Central memory CD4-positive, alpha-beta T cell (primary cell): ENCODE results near the gene PRAMEF14.
"Not testable (repeated sequence)": the region's sequence is repeated elsewhere in the genome, so short reads cannot be mapped to it uniquely, and the experiment has no call there.

Source experiments
- DNase-seq: peaks from one replicate; pipeline ENCODE4 v3.0.0; 2022
- total RNA-seq, 3 experiments: gene quantifications; one replicate each; lab custom pipeline; 2026; lab: John Stamatoyannopoulos, UW

The PRAMEF14 gene, protein sequence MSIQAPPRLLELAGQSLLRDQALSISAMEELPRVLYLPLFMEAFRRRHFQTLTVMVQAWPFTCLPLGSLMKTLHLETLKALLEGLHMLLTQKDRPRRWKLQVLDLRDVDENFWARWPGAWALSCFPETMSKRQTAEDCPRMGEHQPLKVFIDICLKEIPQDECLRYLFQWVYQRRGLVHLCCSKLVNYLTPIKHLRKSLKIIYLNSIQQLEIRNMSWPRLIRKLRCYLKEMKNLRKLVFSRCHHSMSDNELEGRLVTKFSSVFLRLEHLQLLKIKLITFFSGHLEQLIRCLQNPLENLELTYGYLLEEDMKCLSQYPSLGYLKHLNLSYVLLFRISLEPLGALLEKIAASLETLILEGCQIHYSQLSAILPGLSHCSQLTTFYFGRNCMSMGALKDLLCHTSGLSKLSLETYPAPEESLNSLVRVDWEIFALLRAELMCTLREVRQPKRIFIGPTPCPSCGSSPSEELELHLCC
- 0 reads per million in 3 experiments for total RNA-seq

DNA sequence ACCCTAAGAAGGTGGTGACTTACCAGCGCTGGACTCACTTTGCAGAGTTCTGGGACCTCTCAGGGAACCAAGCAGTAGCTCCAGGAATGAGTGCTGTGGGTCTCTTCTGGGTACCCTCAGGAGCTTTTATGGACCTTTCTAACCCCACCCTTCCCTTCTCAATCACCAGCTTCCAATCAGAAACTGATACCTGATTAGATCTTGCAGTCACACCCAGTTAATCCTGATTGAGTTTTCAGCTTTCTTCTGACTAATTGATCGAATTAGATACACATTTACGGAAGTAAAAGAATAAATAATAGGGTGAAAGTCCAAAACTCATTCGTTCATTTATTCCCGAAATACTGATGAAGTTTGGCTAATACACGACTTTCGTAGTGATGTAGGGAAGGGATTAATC is at the start of gene PRAMEF14:
TSS of gene PRAMEF14 (minus strand) at position 101 of the 400 bp plus-strand sequence. CDS start 1,820 bp downstream, outside the sequence.
- not testable (repeated sequence) for DNase-seq

DNA sequence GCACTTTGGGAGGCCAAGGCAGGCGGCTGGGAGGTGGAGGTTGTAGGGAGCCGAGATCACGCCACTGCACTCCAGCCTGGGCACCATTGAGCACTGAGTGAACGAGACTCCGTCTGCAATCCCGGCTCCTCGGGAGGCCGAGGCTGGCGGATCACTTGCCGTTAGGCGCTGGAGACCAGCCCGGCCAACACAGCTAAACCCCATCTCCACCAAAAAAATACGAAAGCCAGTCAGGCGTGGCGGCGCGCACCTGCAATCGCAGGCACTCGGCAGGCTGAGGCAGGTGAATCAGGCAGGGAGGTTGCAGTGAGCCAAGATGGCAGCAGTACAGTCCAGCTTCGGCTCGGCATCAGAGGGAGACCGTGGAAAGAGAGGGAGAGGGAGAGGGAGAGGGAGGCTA is 48.4 kb upstream of the PRAMEF14 start:
- DNase-seq = not testable (repeated sequence)

DNA sequence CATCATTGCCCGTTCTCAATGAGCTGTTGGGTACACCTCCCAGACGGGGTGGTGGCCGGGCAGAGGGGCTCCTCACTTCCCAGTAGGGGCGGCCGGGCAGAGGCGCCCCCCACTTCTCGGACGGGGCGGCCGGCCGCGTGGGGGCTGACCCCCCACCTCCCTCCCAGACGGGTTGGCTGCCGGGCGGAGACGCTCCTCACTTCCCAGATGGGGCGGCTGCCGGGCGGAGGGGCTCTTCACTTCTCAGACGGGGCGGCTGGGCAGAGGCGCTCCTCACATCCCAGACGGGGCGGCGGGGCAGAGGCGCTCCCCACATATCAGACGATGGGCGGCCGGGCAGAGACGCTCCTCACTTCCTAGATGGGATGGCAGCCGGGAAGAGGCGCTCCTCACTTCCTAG is 47.8 kb upstream of the PRAMEF14 start:
- DNase-seq = not testable (repeated sequence)

DNA sequence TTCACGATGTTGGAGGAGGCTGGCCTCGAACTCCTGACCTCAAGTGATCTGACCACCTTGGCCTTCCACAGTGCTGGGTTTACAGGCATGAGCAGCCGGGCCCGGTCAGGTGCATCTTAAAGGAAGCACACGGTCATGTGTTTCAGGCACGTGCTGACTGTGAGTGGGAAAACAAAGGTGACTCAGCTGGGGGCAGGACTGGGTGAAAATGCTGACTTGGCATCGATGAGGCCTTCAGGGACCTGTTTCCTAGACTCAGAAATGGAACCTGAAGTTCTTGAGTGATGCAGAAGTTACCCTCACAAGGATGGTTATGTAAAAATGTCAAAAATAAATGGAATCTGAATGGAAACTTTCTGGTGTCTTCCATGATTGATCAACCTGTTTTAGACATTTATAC is 46.1 kb upstream of the PRAMEF14 start:
- not testable (repeated sequence) for DNase-seq

DNA sequence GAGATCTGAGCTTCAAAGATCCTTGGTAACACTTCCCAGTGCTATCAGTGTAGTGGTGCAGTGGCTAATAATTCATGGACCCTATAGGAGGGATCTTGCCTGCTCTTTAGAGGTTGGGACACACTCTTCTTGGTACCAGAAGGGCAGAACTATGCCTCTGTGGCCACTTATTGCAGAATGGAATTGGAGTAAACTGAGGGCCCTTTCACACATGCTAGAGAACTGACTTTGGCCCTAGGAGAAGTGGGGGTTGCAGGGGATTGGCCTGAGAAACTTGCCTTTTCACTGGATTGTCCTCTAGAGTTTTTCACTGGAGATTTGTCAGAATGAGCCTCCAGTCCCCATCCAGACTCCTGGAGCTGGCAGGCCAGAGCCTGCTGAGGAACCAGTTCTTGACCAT is 42.4 kb upstream of the PRAMEF14 start, which contains the start of gene PRAMEF17:
TSS of gene PRAMEF17 (plus strand) at position 301 of the 400 bp plus-strand sequence. CDS start at position 327, 26 bp downstream.
- not testable (repeated sequence) for DNase-seq

DNA sequence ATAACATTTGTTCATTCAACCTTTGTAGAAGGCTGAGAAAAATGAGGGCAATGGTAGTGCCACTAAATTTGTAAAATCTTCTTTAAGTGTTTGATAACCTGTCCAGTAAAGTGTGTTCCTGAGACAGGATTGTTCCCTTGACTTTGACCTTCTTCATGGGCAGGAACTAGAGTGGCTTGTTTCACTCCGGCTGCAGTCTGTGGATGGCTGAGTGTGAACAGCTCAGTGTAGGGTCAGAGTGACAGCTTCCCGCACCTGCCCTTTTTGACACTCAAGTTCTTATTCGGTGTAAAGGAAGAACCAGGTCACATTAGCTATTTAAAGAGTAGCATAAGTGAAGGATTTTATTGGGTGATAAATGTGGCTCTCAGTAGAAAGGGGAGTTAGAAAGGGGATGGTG is 33.4 kb upstream of the PRAMEF14 start:
- DNase-seq = not testable (repeated sequence)

DNA sequence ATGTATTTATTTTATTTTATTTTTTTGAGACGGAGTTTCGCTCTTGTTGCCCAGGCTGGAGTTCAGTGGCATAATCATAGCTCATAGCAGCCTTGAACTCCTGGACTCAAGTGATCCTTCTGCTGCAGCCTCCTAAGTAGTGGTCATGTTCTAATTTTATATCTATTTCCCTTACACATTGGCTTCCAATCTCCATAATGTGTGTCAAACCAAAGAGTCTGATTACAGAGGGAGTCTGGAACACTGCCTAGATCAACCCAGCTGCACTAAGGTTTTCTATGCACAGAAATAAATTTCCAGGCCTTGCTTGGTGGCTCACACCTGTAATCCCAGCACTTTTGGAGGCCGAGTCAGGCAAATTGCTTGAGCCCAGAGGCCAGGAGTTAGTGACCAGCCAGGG is 32.0 kb upstream of the PRAMEF14 start:
- DNase-seq = not testable (repeated sequence)

DNA sequence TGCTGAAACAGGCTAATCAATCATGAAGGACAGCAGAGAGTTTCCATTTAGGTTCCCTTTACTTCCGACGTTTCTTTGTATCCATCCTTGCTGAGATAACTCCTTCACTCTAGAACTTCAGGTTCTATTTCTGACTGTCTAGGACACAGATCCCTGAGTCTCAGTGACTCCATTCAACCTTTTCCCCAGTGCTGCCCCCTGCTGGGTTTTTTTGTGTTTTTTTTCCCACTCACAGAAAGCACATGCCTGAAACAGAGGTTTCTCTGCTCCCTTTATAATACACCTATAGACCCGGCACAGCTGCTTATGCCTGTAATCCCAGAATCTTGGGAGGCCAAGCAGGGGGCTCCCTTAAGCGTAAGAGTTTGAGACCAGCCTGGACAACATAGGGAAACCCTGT is 21.6 kb upstream of the PRAMEF14 start:
- not testable (repeated sequence) for DNase-seq

DNA sequence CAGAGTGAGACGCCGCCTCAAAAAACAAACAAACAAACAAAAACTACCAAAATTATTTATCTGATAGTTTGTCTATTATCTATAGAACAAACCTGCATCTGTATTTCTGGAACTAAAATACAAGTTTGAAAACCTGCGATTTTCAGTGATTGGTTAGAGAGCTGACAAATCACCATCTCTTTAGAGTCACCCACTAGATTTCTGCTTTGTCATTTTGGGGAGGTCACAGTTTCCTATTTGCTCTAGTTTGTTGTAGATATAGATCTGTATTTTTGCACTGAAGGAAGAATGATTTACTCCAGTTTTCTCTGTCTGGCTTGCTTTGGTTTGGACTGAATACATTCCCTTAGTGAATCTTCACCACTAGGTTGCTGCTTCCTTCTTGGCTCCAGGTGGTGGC is 19.6 kb upstream of the PRAMEF14 start:
- not testable (repeated sequence) for DNase-seq

DNA sequence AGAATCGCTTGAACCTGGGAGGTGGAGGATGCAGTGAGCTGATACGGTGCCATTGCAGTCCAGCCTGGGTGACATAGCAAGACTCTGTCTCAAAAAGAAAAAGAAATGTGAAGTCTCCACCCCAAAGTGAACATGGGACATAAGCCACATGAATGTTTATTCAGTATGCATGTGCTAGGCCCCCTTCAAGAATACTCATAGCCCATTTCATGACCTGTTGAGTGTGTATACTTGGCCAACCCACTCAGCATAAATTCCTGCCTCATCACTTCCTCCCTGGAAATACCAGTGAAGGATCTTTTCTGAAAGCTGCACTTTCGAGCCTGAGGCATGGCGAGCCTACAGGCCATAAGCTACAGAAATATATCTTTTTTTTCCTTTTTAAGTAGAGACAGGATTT is 18.0 kb upstream of the PRAMEF14 start:
- DNase-seq = not testable (repeated sequence)

DNA sequence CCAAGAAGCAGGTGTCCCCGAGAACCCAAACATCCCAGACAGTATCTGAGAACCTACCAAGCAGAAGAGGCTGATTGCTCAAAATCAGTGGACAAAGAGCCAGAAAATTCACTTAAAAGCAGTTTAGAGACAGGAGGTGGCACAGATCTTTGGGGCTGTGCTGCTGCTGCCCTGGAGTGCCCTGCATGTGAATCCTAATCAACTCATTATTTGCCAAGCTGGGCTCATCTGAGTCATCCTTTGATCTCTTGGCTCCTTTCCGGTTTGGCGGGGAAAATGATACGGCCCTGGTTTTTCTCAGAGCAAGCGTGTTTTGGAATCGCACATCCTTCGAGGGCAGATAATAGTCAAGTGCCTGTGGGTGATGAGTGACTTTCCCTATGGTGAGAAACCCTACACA is 15.4 kb upstream of the PRAMEF14 start:
- not testable (repeated sequence) for DNase-seq

DNA sequence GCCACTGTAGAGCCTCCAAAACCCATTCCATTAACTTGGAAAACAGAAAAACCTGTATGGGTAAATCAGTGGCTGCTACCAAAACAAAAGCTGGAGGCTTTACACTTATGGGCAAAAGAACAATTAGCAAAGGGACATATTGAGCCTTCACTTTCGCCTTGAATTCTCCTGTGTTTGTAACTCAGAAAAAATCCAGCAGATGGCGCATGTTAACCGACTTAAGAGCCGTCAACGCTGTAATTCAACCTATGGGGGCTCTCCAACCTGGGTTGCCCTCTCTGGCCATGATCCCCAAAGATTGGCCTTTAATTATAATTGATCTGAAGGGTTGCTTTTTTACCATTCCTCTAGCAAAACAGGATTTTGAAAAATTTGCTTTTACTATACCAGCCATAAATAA is 9.8 kb upstream of the PRAMEF14 start:
- not testable (repeated sequence) for DNase-seq

DNA sequence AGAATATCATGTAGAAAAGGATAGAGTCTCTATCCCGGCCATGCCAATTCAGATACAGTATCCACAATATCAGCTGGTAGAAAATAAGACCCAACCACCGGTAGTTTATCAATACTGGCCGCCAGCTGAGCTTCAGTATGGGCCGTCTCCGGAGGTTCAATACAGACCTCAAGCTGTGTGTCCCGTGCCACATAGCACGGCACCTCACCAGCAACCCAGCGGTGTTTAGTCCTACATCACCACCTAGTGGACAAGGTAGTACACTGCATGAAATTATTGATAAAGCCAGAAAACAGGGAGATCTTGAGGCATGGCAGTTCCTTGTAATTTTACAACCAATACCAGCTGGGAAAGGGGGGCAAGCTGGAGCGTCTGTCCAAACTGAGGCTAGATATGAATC is 7.5 kb upstream of the PRAMEF14 start:
- DNase-seq = not testable (repeated sequence)

DNA sequence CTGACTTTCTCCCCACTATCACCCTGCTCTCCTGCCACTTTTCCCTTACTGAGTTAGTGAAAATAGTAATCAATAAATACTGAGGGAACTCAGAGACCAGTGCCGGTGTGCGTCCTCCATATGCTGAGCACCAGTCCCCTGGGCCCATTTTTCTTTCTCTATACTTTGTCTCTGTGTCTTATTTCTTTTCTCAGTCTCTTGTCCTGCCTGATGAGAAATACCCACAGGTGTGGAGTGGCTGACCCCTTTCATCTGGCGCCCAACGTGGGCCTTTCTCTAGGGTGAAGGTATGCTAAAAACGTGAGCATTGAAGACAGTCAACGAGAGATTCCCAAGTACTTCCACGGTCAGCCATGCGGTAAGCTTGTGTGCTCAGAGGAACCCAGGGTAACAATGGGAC is 6.5 kb upstream of the PRAMEF14 start:
- not testable (repeated sequence) for DNase-seq

DNA sequence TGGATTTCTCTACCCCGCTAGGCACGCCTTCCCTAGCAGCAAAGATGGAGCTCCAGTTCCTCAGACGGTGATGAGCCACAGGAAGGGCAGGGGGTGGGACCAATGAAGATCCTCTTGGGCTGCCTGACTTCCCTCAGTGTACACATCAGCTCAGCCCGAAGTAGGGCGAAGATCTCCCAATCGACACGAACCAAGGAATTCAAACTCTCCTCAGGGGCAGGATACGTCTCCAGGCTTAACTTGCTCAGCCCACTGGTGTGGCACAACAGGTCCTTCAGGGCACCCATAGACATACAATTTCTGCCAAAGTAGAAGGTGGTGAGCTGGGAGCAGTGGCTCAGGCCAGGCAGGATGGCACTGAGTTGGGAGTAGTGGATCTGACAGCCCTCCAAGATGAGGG is 4.4 kb downstream of the PRAMEF14 start:
- not testable (repeated sequence) for DNase-seq

DNA sequence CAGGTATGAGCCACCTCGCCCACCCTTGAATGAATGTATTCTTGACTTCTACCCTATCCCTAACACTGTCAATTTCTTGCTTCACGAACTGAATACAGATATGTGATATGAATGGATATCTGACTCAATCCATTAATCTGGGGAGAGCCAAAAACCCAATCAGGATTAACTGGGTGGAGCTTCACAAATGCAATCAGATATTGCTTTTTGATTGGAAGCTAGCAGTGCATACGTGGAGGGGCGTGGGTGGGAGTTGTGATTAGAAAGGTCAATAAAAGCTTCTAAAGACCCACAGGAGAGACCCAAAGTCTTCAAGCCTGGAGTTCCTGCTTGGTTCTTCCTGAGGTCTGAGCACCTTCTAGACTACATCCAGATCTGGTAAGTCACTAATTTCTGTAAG is 31.7 kb downstream of the PRAMEF14 start, which contains the start of gene PRAMEF15:
TSS of gene PRAMEF15 (plus strand) at position 301 of the 400 bp plus-strand sequence. CDS start 2,827 bp downstream, outside the sequence.
- DNase-seq = not testable (repeated sequence)

DNA sequence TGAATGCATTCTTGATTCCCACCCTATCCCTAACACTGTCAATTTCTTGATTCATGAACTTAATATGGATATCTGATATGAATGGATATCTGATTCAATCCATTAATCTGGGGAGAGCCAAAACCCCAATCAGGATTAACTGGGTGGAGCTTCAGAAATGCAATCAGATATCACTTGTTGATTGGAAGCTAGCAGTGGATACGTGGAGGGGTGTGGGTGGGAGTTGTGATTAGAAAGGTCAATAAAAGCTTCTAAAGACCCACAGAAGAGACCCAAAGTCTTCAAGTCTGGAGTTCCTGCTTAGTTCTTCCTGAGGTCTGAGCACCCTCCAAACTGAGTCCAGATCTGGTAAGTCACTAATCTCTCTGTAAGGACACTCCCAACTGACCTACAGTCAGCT is 43.7 kb downstream of the PRAMEF14 start, which contains the start of gene PRAMEF33:
TSS of gene PRAMEF33 (plus strand) at position 301 of the 400 bp plus-strand sequence. CDS start 2,416 bp downstream, outside the sequence.
- DNase-seq = not testable (repeated sequence)

DNA sequence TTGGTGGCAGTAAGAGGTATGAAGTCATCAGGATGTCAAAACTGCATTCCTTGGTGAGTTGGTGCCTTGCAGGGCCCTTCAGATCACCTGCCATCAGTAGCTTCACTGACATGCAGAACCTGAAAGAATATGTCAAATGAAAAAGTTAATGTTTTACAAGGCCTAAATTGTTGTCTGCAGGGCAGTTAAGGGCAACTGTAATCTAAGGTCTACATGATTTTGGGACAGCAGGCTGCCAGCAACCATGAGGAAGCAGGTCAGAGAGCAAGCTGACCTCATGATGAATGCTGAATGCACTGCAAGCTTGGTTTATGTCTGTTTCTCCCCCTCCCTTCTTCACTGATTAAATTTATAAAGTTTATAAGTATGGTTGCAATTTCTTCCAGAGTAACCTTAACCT is 44.7 kb downstream of the PRAMEF14 start:
- not testable (repeated sequence) for DNase-seq

DNA sequence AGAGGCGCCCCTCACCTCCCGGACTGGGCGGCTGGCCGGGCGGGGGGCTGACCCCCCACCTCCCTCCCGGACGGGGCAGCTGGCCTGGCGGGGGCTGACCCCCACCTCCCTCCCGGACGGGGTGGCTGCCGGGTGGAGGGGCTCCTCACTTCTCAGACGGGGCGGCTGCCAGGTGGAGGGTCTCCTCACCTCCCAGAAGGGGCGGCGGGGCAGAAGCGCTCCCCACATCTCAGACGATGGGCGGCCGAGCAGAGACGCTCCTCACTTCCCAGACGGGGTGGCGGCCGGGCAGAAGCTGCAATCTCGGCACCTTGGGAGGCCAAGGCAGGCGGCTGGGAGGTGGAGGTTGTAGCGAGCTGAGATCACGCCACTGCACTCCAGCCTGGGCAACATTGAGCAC is 48.2 kb downstream of the PRAMEF14 start:
- DNase-seq = not testable (repeated sequence)

DNA sequence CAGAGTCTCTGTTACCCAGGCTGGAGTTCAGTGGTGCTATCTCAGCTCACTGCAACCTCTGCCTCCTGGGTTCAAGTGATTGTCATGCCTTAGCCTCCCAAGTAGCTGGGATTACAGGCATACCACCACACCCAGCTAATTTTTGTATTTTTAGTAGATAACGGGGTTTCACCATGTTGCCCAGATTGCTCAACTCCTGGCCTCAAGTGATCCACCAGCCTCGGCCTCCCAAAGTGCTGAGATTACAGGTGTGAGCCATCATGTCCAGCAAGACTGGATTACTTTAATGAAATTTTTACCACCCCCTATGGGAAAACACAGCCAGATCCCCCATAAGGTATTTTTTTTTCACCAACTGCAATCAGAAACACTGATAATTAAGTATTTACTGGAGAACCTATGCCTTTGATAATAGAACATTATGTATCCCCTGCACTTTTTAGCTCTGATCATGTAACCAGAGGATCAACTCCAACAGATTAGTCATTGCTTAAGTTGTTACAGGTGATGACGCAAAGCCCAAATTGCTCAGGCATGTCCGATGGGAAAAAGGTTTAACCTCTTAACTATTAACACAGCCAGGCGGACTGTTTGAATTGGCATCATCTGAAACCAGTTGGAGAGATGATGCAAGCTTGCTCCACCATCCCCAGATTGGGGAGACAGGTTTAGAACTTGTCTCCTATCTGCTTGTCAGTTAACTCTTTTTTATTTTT is 49.6 kb downstream of the PRAMEF14 start:
- DNase-seq = not testable (repeated sequence)
